Stimulated activated CD4-positive, alpha-beta T cell treated with anti-CD3 and anti-CD28 coated beads, Interleukin-12 subunit alpha, Interleukin-12 subunit beta, amount 100 ng/mL, for 48 hours (primary cell): Measurements from ENCODE around the gene FPGS.
"Not testable (repeated sequence)": the region's sequence is repeated elsewhere in the genome, so short reads cannot be mapped to it uniquely, and the experiment has no call there.

Source experiments
- DNase-seq, 3 donors: peaks; one replicate each; pipeline ENCODE4 v3.0.0-alpha.2; 2020; ENCODE audit warnings: low read depth in 2 of 3, low spot score in 1 of 3

Gene FPGS

GRCh38 chr9:127770905-127771569, 31.6 kb upstream of the FPGS start:
- peak; percentile 96 to 97 (median 96) for DNase-seq

GRCh38 chr9:127771570-127772189, 31.0 kb upstream of the FPGS start:
- DNase-seq = no peak

- DNase-seq = no peak
These were observed 30.1 kb upstream of the FPGS start for GRCh38 chr9:127772603-127773002.

- no peak for DNase-seq
These were observed 29.4 kb upstream of the FPGS start for GRCh38 chr9:127773272-127773671.

- no peak for DNase-seq
These were observed 28.7 kb upstream of the FPGS start for GRCh38 chr9:127773981-127774380.

- DNase-seq = peak in 2 of 3 donors; percentile 58 to 61
These were observed 26.3 kb upstream of the FPGS start for GRCh38 chr9:127776195-127776923.

GRCh38 chr9:127776924-127777289, 25.8 kb upstream of the FPGS start:
- DNase-seq = no peak

GRCh38 chr9:127777368-127777980, 25.2 kb upstream of the FPGS start:
- DNase-seq = no peak

GRCh38 chr9:127778280-127779135, 24.2 kb upstream of the FPGS start, which contains the start of gene SH2D3C:
SH2D3C (minus strand) TSS chr9:127778666; CDS start chr9:127778627, 39 bp downstream.
- DNase-seq = no peak

- peak in 1 of 3 donors; percentile 55 for DNase-seq
These were observed 23.3 kb upstream of the FPGS start for GRCh38 chr9:127779136-127779981.

GRCh38 chr9:127780126-127780885, 22.4 kb upstream of the FPGS start:
- no peak for DNase-seq

GRCh38 chr9:127780909-127781308, 21.8 kb upstream of the FPGS start:
- DNase-seq = not testable (repeated sequence)

- DNase-seq = no peak
These were observed 20.9 kb upstream of the FPGS start for GRCh38 chr9:127781806-127782205.

GRCh38 chr9:127783111-127784008, 19.3 kb upstream of the FPGS start:
- DNase-seq = peak in 1 of 3 donors; percentile 53

GRCh38 chr9:127785023-127785932, 17.4 kb upstream of the FPGS start:
- peak; percentile 79 to 86 (median 83) for DNase-seq

GRCh38 chr9:127785933-127786772, 16.5 kb upstream of the FPGS start, which contains the start of gene CDK9:
CDK9 (plus strand) TSS chr9:127786034; CDS start chr9:127786149, 115 bp downstream.
- peak; percentile 87 to 90 (median 89) for DNase-seq
